Activated B cell treated with CpG ODN at 0.5 μM for 24 hours (primary cell): ENCODE results near the gene NCKAP5. TPM values are rescaled to one million over a fixed set of nuclear protein-coding genes. Genes with fewer than 3 reads are reported as not detected.

ENCODE experiments used
- ATAC-seq: fragments of 200-7000 bp; cut with Tn5 transposase; one replicate; pipeline ENCODE4 v1.10.0; 2021; ENCODE audit warnings: low read depth, mild to moderate bottlenecking, moderate library complexity
- CTCF ChIA-PET: fragments of 350-600 bp; sonication (Branson Sonifier 250); formaldehyde crosslinking; loops from one replicate; lab custom pipeline; 2021; ENCODE audit warnings: antibody characterized with exemption; lab: Charles Lee
- POLR2A ChIA-PET: fragments of 350-600 bp; sonication (Branson Sonifier 250); formaldehyde crosslinking; loops from one replicate; lab custom pipeline; 2021; ENCODE audit warnings: antibody characterized with exemption; lab: Charles Lee
- DNase-seq: peaks from one replicate; pipeline ENCODE4 v3.0.0; 2022
- H3K27ac Mint-ChIP-seq: one replicate; pipeline ENCODE4 v1.8.0; 2020; ENCODE audit warnings: mixed read lengths
- H3K27me3 Mint-ChIP-seq: one replicate; pipeline ENCODE4 v1.8.0; 2021; ENCODE audit warnings: mixed read lengths
- H3K36me3 Mint-ChIP-seq: one replicate; pipeline ENCODE4 v1.8.0; 2021; ENCODE audit warnings: low read depth, mixed read lengths
- H3K4me1 Mint-ChIP-seq: one replicate; pipeline ENCODE4 v1.8.0; 2021; ENCODE audit warnings: mixed read lengths
- H3K4me3 Mint-ChIP-seq: one replicate; pipeline ENCODE4 v1.8.0; 2020; ENCODE audit warnings: mild to moderate bottlenecking, mixed read lengths
- H3K9me3 Mint-ChIP-seq: one replicate; pipeline ENCODE4 v1.8.0; 2020; ENCODE audit warnings: mixed read lengths
- intact Hi-C: fragments of 100-400 bp; cut with micrococcal nuclease; formaldehyde crosslinking; loops from one replicate; pipeline ENCODE4 v1.15.1; 2024
- total RNA-seq: library from RNA; stranded (reverse); gene quantifications from 2 replicates; pipeline ENCODE4 v1.2.3, GENCODE V29; 2022
- TF ChIP-seq, protein P1 (sequence below): fragments of 200-600 bp; IDR thresholded peaks from one replicate; pipeline ENCODE4 v1.8.0; 2022; ENCODE audit warnings: antibody characterized with exemption, mild to moderate bottlenecking

NCKAP5 gene
- total RNA-seq, 1 donor from 2014 or later, result not detected

DNA sequence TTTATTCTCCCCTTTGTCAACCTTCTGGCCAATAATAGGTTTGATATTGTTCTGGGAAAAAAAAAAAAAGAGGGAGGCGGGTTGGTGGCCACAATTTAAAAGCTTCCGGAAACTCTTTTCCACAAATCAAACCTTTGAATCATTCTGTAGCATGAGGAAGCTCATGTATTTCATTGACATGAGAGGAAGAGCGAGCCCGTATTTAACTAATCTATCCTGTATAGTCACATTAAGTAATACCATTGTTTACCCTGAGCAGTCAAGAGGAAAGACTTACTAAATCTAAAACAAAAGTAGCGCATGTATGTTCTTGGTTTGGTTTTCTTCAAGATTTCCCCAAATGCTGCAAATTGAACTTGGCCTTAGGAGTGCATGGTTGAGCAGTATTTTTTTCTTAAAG, 120.1 kb downstream of the NCKAP5 start:
- ATAC-seq (no peak), DNase-seq (no peak)
- Mint-ChIP-seq H3K4me1 (no peaks in the 10 kb centered on the region), H3K9me3 (no peaks in the 10 kb centered on the region), H3K36me3 (no peaks in the 10 kb centered on the region), H3K27me3 (peaks cover 6% of the 10 kb centered on the region), H3K27ac (no peak overlapping the region), H3K4me3 (no peak overlapping the region)
- CTCF ChIA-PET, result no interaction called here
- TF ChIP-seq, protein P1, sequence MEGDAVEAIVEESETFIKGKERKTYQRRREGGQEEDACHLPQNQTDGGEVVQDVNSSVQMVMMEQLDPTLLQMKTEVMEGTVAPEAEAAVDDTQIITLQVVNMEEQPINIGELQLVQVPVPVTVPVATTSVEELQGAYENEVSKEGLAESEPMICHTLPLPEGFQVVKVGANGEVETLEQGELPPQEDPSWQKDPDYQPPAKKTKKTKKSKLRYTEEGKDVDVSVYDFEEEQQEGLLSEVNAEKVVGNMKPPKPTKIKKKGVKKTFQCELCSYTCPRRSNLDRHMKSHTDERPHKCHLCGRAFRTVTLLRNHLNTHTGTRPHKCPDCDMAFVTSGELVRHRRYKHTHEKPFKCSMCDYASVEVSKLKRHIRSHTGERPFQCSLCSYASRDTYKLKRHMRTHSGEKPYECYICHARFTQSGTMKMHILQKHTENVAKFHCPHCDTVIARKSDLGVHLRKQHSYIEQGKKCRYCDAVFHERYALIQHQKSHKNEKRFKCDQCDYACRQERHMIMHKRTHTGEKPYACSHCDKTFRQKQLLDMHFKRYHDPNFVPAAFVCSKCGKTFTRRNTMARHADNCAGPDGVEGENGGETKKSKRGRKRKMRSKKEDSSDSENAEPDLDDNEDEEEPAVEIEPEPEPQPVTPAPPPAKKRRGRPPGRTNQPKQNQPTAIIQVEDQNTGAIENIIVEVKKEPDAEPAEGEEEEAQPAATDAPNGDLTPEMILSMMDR, result no peak
- intact Hi-C loops, result no loop called here
- POLR2A ChIA-PET, result no interaction called here

DNA sequence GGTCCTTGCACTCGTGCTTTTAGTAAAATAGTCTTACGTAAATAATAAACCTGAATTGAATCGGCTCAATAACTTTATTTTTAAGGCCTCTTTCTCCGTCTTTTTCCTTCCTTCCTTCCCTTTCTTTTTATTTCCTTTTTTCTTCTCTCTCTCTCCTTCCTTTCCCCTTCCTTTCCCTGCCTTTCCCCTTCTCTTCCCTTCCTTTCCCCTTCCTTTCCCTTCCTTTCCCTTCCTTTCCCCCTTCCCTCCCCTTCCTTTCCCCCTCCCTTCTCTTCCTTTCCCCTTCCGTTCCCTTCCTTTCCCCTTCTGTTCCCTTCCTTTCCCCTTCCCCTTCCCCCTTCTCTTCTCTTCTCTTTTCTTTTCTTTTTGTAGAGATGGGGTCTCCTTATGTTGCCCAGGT, 121.0 kb downstream of the NCKAP5 start:
- Mint-ChIP-seq H3K9me3 (no peaks in the 10 kb centered on the region), H3K4me3 (no peak overlapping the region), H3K27me3 (peaks cover 6% of the 10 kb centered on the region), H3K27ac (no peak overlapping the region), H3K36me3 (no peaks in the 10 kb centered on the region), H3K4me1 (no peaks in the 10 kb centered on the region)
- CTCF ChIA-PET, result no interaction called here
- TF ChIP-seq, protein P1, result no peak
- POLR2A ChIA-PET, result no interaction called here
- intact Hi-C loops, result no loop called here
- DNase-seq, result no peak
- ATAC-seq, result no peak

DNA sequence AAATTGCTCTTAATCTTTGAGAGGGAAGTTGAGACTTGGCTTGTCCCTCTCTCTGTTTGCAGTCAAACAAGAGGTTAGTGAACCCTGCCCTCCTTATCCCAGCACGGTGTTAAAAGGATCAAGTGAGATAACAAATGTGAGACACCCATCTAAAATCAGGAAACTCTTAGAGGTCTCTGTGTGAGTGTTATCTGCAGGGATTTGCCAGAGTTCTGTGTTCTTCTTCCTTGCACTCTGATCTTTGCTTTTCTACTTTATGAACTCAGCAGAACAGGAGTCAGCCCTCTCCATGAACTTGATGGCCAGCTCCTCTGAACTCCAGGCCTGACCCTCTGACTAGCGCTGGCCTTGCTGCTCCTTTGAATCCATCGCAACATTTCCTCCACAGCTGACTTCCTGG, 123.8 kb downstream of the NCKAP5 start:
- ATAC-seq, result no peak
- H3K4me1 Mint-ChIP-seq, result no peaks in the 10 kb centered on the region
- no peak for DNase-seq
- H3K27ac Mint-ChIP-seq, result no peak overlapping the region
- POLR2A ChIA-PET, result no interaction called here
- TF ChIP-seq, protein P1, result no peak
- CTCF ChIA-PET, result no interaction called here
- no peaks in the 10 kb centered on the region for H3K9me3 Mint-ChIP-seq
- H3K4me3 Mint-ChIP-seq, result no peak overlapping the region
- H3K27me3 Mint-ChIP-seq, result peaks cover 3% of the 10 kb centered on the region
- intact Hi-C loops, result no loop called here
- H3K36me3 Mint-ChIP-seq, result no peaks in the 10 kb centered on the region

DNA sequence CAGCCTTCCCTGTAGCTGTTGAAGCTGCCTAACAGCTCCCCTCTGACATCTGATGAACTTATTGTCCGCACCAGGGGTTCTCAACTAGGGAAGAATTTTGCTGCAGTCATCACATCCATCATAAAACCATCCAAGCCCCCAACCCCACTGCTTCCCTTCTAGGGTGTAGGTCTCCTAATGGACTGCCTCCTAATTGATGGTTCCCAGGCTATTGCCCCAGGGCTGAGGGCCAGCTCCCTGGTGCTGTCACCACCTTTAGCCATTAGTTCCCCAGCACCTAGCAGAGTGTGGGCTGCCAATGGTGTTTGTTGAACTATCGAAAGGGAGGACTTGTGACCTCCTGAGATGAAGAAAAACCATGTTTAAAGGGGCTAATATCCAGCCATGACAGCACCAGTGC, 125.9 kb downstream of the NCKAP5 start:
- no peaks in the 10 kb centered on the region for H3K27me3 Mint-ChIP-seq
- ChIA-PET POLR2A (no interaction called here), CTCF (no interaction called here)
- DNase-seq (no peak), ATAC-seq (no peak)
- no peak overlapping the region for H3K27ac Mint-ChIP-seq
- intact Hi-C loops, result no loop called here
- H3K4me1 Mint-ChIP-seq, result no peaks in the 10 kb centered on the region
- no peaks in the 10 kb centered on the region for H3K36me3 Mint-ChIP-seq
- H3K4me3 Mint-ChIP-seq, result no peak overlapping the region
- TF ChIP-seq, protein P1, result no peak
- H3K9me3 Mint-ChIP-seq, result no peaks in the 10 kb centered on the region

DNA sequence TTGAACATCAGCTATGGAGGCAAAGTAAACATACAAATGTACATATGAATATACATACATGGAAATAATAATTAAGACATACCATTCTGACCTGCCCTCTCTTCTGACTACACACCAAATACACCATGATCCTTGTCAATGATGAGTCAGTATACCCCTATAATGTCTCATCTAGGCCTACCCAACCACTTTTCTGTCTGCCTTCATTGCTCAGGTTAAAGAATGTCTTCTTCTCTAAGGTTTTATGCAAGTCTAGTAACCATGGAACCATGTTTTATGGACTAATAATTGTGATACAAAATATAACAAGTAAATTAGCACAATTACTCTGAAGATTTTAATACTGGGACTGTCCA, 128.7 kb downstream of the NCKAP5 start:
- no peak for ATAC-seq
- Mint-ChIP-seq H3K36me3 (no peaks in the 10 kb centered on the region), H3K4me3 (no peak overlapping the region), H3K4me1 (no peaks in the 10 kb centered on the region), H3K27ac (no peak overlapping the region), H3K9me3 (no peaks in the 10 kb centered on the region), H3K27me3 (no peaks in the 10 kb centered on the region)
- TF ChIP-seq, protein P1, result no peak
- POLR2A ChIA-PET, result no interaction called here
- no peak for DNase-seq
- intact Hi-C loops, result no loop called here
- CTCF ChIA-PET, result no interaction called here
